PC-9 (cell line): ENCODE data around the gene ATP13A5. TPM values are rescaled to one million over a fixed set of nuclear protein-coding genes. Genes with fewer than 3 reads are reported as not detected.

ENCODE experiments used
- BruUV-seq: library from RNA; stranded (reverse); fragments of 400-500 nt; replicated peaks from 2 replicates; lab custom pipeline; 2021; lab: Mats Ljungman, UMichigan
- CTCF ChIA-PET: fragments of 300-600 bp; sonication (Branson Sonifier 250); formaldehyde crosslinking; loops from one replicate; lab custom pipeline; 2022; ENCODE audit warnings: antibody characterized with exemption; lab: Charles Lee
- POLR2A ChIA-PET: fragments of 300-600 bp; sonication (Branson Sonifier 250); formaldehyde crosslinking; loops from one replicate; lab custom pipeline; 2022; ENCODE audit warnings: antibody characterized with exemption; ENCODE audit not compliant: unreplicated experiment; lab: Charles Lee
- DNase-seq, 2 experiments: peaks; one replicate each; pipeline versions ENCODE4 v3.0.0 to v3.0.0-alpha.2; 2015 to 2022; ENCODE audit warnings: mixed read lengths in 1 of 2
- H2AFZ ChIP-seq: fragments of 200-600 bp; sonication (generic); 2 replicates; pipeline ENCODE4 v1.8.1; 2017; ENCODE audit warnings: antibody characterized with exemption
- H3F3A ChIP-seq: fragments of 200-600 bp; sonication (generic); 2 replicates; pipeline ENCODE4 v1.8.1; 2017; ENCODE audit warnings: antibody characterized with exemption, mild to moderate bottlenecking, low read depth; ENCODE audit not compliant: insufficient read depth
- H3K27ac ChIP-seq: fragments of 200-600 bp; sonication (generic); 2 replicates; pipeline ENCODE4 v1.6.1; 2016; ENCODE audit warnings: mixed run types
- H3K27me3 ChIP-seq: fragments of 200-600 bp; sonication (generic); 2 replicates; pipeline ENCODE4 v1.6.1; 2016; ENCODE audit warnings: low read depth, mixed run types; ENCODE audit not compliant: insufficient read depth
- H3K36me3 ChIP-seq: fragments of 200-600 bp; sonication (generic); 2 replicates; pipeline ENCODE4 v1.6.1; 2016; ENCODE audit warnings: low read depth, mixed run types
- H3K4me1 ChIP-seq: fragments of 200-600 bp; sonication (generic); replicated peaks from 2 replicates; pipeline ENCODE4 v1.6.1; 2016; ENCODE audit warnings: mixed run types; ENCODE audit not compliant: insufficient read depth
- H3K4me2 ChIP-seq: fragments of 200-600 bp; sonication (generic); 2 replicates; pipeline ENCODE4 v1.6.1; 2017; ENCODE audit warnings: mixed run types
- H3K4me3 ChIP-seq: fragments of 200-600 bp; sonication (generic); 2 replicates; pipeline ENCODE4 v1.6.1; 2016; ENCODE audit warnings: mixed run types
- H3K79me2 ChIP-seq: fragments of 200-600 bp; sonication (generic); 2 replicates; pipeline ENCODE4 v1.6.1; 2017; ENCODE audit warnings: low read depth, mixed run types
- H3K9me2 ChIP-seq: fragments of 200-600 bp; sonication (generic); 2 replicates; pipeline ENCODE4 v1.8.1; 2017; ENCODE audit warnings: mild to moderate bottlenecking; ENCODE audit not compliant: insufficient read depth
- H3K9me3 ChIP-seq: fragments of 200-600 bp; sonication (generic); 2 replicates; pipeline ENCODE4 v1.8.1; 2016; ENCODE audit warnings: low read depth; ENCODE audit not compliant: insufficient read depth
- H4K20me1 ChIP-seq: fragments of 200-600 bp; sonication (generic); 2 replicates; pipeline ENCODE4 v1.8.1; 2017; ENCODE audit not compliant: insufficient read depth
- CTCF ChIP-seq: fragments of 200-600 bp; sonication (generic); conservative IDR thresholded peaks from 2 replicates; pipeline ENCODE4 v1.6.1; 2017; ENCODE audit warnings: mixed run types, antibody characterized with exemption, mild to moderate bottlenecking, moderate library complexity
- EZH2 ChIP-seq: fragments of 200-600 bp; sonication (generic); IDR thresholded peaks from 2 replicates; pipeline ENCODE4 v1.8.0; 2017; ENCODE audit warnings: antibody characterized with exemption, low read depth
- intact Hi-C: fragments of 100-400 bp; cut with micrococcal nuclease; formaldehyde crosslinking; loops from one replicate; pipeline ENCODE4 v1.10.0; 2022; ENCODE audit not compliant: unreplicated experiment
- total RNA-seq: library from RNA; stranded (reverse); gene quantifications from 2 replicates; pipeline ENCODE4 v1.2.3, GENCODE V29; 2021

The ATP13A5 gene
- total RNA-seq, 1 experiment from 2014 or later: not detected

- no peaks in the 10 kb centered on the region for H3K4me1 ChIP-seq
- no peaks in the 10 kb centered on the region for H3K9me3 ChIP-seq
- no peaks in the 10 kb centered on the region for H3K36me3 ChIP-seq
- H3K9me2 ChIP-seq: no peaks in the 10 kb centered on the region
- H3K79me2 ChIP-seq: no peaks in the 10 kb centered on the region
- peaks cover 38% of the 10 kb centered on the region for H3K27me3 ChIP-seq
- ChIA-PET POLR2A (no interaction called here), CTCF (no interaction called here)
- intact Hi-C loops: no loop called here
- no peak overlapping the region for H3K4me3 ChIP-seq
- DNase-seq: no peak
- H4K20me1 ChIP-seq: no peaks in the 10 kb centered on the region
- H2AFZ ChIP-seq: no peak overlapping the region
- no peaks in the 10 kb centered on the region for H3F3A ChIP-seq
- no peak overlapping the region for H3K4me2 ChIP-seq
- TF ChIP-seq EZH2 (no peak), CTCF (no peak)
- no peak overlapping the region for H3K27ac ChIP-seq
- BruUV-seq: no TSS peak
Measured at GRCh38 chr3:193403307-193403706, 24.8 kb upstream of the ATP13A5 start.

- Histone ChIP-seq H2AFZ (no peak overlapping the region), H3K27ac (no peak overlapping the region), H3K27me3 (peaks cover 30% of the 10 kb centered on the region), H3K4me1 (no peaks in the 10 kb centered on the region), H3F3A (no peaks in the 10 kb centered on the region), H3K9me2 (no peaks in the 10 kb centered on the region), H3K9me3 (no peaks in the 10 kb centered on the region), H4K20me1 (no peaks in the 10 kb centered on the region), H3K4me2 (no peak overlapping the region), H3K79me2 (no peaks in the 10 kb centered on the region), H3K36me3 (no peaks in the 10 kb centered on the region), H3K4me3 (no peak overlapping the region)
- no TSS peak for BruUV-seq
- TF ChIP-seq CTCF: no peak
- CTCF ChIA-PET: no interaction called here
- DNase-seq: no peak
- POLR2A ChIA-PET: no interaction called here
- intact Hi-C loops: no loop called here
Measured at GRCh38 chr3:193400304-193400703, 21.8 kb upstream of the ATP13A5 start.

- Histone ChIP-seq H3K4me3 (no peak overlapping the region), H3K27ac (no peak overlapping the region), H3K27me3 (peaks cover 22% of the 10 kb centered on the region), H3K4me1 (0 out of 2 replicates have a peak, but pooled peaks cover 8% of the 10 kb centered on the region), H3K9me3 (no peaks in the 10 kb centered on the region), H3K9me2 (no peaks in the 10 kb centered on the region), H4K20me1 (no peaks in the 10 kb centered on the region), H3F3A (no peaks in the 10 kb centered on the region), H3K36me3 (no peaks in the 10 kb centered on the region), H2AFZ (no peak overlapping the region), H3K79me2 (no peaks in the 10 kb centered on the region), H3K4me2 (no peak overlapping the region)
- DNase-seq: no peak
- POLR2A ChIA-PET: no interaction called here
- no peak for TF ChIP-seq CTCF
- no peak for TF ChIP-seq EZH2
- intact Hi-C loops: no loop called here
- no TSS peak for BruUV-seq
- CTCF ChIA-PET: no interaction called here
Measured at GRCh38 chr3:193396451-193397244, 18.1 kb upstream of the ATP13A5 start.
